UCSD-AML1 (cell line): Measurements from ENCODE around the gene CFAP119.

Experiments used
- DNase-seq: peaks from one replicate; lab custom pipeline; 2025; ENCODE audit not compliant: unreplicated experiment; lab: John Stamatoyannopoulos, UW

Gene CFAP119

DNA sequence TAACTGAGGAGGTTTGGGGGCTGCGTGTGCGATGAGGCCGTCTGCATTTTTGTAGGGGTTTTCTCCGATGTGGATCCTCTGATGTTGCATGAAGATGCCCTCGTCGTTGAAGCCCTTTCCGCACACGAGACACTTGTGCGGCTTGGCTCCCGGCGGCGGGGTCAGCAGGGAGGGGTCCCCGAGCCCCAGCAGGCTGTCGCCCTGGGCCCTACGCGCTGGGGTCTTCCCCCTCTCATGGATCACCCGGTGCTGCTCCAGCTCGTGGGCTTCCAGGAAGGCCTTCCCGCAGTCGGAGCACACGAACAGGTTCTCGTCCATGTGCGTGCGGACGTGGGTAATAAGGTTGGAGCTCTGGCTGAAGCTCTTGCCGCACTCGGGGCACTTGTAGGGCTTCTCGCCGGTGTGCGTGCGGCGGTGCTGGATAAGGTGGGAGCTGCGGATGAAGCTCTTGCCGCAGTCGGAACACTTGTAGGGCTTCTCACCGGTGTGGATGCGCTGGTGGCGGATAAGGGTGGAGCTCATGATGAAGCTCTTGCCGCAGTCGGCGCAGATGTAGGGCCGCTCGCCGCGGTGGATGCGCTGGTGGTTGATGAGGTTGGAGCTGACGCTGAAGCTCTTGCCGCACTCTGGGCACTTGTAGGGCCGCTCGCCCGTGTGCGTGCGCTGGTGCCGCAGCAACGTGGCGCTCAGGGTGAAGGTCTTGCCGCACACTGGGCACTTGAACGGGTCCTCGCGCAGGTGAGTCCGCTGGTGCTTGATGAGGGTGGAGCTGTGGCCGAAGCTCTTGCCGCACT, 20.8 kb upstream of the CFAP119 start:
- DNase-seq: no peak

GRCh38 chr16:30780549-30780948, 18.7 kb upstream of the CFAP119 start:
- DNase-seq: no peak

DNA sequence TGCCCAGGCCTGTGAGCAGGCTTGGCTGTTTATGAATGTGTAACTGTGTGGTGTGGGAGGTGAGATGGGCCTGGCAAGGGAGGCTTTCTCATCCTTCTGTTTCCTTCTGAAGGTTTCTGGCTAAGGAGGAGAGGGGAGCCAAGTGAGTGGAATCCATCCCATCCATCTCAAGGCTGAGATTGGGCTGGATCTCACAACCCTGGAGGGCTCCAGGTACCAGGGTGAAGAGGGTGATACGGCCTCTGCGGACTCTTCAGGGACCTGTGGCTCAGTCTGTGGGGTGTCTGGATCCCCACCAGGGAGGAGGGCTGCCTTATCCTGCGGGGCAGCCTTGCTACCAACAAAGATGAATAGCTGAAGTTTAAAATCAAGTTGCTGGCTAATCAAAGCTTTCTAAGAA, 18.2 kb upstream of the CFAP119 start:
- no peak for DNase-seq

GRCh38 chr16:30779596-30779995, 17.7 kb upstream of the CFAP119 start:
- DNase-seq: no peak

- no peak for DNase-seq
These were observed 16.8 kb upstream of the CFAP119 start for GRCh38 chr16:30778549-30779244.

GRCh38 chr16:30777591-30778297, 15.9 kb upstream of the CFAP119 start:
- DNase-seq: no peak

GRCh38 chr16:30775392-30776188, 13.7 kb upstream of the CFAP119 start:
- peak; percentile 77 for DNase-seq

DNA sequence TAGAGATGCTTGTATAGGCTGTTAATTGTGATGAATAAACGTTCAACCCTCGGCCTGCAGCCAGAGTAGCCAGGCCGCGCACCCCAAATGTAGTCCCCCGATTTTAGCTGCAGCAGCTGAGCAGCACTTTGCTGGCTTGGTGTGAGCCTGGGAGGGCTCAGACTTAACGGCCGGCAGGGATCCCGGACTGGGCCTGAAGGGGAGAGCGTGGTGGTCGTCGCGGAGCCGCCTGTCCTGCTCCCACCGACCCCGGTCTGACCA, 13.2 kb upstream of the CFAP119 start:
- no peak for DNase-seq

DNA sequence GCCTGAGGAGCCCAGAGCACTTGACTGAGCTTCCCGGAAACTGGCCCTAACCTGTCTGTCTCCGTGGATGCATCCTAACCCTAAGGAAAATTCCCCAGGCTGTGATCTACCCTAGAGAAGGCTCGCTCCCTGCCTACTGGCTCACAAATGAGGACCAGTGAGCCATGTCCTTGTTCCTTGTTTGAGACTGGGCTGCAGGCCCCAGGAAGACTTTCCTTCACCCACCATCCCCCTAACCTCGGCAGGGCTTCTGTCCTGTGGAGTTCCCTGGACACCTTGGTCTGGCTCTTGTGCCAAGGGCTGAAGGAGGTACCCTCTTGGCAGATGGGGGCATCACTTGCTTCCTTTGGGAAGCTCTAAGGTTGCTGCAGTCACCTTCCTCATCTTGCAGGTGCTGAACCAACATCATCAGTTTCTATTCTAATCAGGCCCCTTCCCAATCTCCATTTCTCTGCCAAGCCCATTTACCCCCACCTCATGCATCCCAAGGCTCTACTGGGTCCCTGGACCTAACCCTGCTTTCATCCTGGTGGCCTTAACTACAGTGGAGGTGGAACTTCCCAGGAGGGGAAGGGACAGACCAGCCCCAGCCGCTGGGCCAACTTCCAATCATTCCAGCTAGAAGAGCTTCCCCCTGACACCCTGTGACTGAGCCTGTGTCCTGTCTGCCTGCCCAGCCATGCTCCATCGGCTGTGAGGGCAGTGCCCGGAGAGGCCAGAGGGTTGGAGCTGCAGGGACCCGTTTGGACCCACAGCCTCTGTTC, 12.7 kb upstream of the CFAP119 start:
- no peak for DNase-seq

DNA sequence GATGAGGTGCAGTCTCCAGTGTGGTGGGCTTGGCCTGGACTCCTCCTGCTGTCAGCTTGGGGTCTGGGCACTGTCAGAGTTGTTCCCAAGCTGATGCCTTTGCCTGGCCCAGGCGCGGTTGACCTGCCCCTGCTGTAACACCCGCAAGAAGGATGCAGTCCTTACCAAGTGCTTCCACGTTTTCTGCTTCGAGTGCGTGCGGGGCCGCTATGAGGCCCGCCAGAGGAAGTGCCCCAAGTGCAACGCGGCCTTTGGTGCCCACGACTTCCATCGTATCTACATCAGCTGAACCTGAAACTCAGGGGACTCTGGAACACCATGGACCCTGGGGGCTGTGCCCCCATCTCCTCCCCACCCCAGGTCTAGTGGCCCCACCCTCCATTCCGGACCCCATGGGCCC, 12.0 kb upstream of the CFAP119 start:
- no peak for DNase-seq

DNA sequence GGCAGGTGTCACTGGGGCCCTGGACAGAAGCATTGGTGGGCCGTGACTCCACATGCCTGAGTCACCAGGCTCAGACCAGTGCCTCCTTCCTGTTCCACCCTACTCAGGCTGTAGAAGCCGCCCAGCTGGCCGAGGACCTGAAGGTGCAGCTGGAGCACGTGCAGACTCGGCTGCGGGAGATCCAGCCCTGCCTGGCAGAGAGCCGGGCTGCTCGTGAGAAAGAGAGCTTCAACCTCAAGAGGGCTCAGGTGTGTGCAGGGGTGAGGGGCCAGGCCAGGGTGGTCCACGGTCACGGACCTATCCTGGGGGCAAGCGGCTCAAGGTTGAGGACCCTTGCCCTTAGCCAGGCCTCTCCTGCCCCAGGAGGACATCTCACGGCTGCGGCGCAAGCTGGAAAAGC, 9.9 kb upstream of the CFAP119 start:
- DNase-seq: no peak

GRCh38 chr16:30769379-30770089, 7.7 kb upstream of the CFAP119 start:
- DNase-seq: no peak

- DNase-seq: no peak
These were observed 6.8 kb upstream of the CFAP119 start for GRCh38 chr16:30768583-30769181.

GRCh38 chr16:30767767-30768465, 6.1 kb upstream of the CFAP119 start:
- DNase-seq: no peak

DNA sequence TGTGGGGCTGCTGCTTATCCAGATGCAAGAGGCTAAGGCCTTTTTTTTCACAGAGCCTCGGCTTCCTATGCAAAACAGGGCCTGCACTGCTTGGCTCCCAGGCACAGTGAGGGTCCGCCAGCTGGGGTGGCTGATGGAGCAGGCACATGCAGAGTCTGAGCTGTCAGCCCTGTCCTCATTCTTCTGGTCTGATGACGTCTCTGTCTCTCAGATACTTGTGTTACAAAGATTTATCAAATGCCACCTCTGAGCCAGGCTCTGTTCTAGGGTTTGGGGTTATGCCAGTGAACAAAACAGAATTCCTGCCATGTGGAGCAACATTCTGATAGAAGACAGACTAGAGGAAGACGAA, 5.0 kb upstream of the CFAP119 start:
- no peak for DNase-seq

DNA sequence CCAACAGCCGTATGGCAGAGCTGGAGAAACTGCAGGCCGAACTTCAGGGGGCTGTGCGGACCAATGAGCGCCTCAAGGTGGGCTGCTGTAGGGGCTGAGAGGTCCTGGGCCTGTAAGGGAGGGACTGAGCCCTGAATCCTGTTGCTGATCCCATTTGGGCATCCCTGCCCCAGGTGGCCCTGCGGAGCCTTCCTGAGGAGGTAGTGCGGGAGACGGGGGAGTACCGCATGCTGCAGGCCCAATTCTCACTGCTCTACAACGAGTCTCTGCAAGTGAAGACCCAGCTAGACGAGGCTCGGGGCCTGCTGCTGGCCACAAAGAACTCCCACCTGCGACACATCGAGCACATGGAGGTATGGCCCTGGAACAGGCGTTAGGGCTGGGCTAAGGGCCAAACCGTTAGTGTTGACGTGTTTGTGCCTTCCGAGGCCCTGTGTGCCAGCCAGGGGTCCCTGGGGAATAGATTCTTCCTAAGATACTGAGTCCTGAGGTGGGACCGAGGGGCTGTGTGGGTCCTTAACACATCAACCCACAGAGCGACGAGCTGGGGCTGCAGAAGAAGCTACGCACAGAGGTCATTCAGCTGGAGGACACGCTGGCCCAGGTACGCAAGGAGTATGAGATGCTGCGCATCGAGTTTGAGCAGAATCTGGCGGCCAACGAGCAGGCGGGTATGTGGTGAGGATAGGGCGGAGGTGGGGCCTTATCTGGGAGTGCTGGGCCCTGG, 4.5 kb upstream of the CFAP119 start:
- DNase-seq: no peak

GRCh38 chr16:30764816-30765465, 3.1 kb upstream of the CFAP119 start:
- DNase-seq: no peak

DNA sequence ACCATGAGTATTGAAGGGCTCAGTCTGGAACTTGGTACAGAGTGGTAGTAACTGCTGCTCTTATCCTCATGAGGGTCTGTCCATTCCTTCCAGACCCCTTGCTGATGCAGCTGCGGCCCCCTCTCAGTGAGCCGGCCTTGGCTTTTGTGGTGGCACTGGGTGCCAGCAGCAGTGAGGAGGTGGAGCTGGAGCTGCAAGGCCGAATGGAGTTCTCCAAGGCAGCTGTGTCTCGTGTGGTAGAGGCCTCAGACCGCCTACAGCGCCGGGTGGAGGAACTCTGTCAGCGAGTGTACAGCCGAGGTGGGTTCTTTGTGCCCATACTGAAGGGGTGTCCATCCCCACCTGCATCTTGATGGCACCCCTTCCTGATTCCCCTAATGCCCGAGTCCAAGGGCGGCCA, 2.2 kb upstream of the CFAP119 start:
- DNase-seq: no peak
